CD4-positive, alpha-beta T cell (primary cell): ENCODE data around the gene IMPDH2. TPM values are rescaled to one million over a fixed set of nuclear protein-coding genes. Genes with fewer than 3 reads are reported as not detected.
A peak's percentile ranks its signal among the peaks of the same experiment; 100 is the strongest.

Experiments used
- ATAC-seq: fragments of 200-7000 bp; cut with Tn5 transposase; one replicate; pipeline ENCODE4 v1.10.0; 2022; ENCODE audit warnings: mild to moderate bottlenecking; ENCODE audit not compliant: poor library complexity
- CTCF ChIA-PET: fragments of 350-600 bp; sonication (Branson Sonifier 250); formaldehyde crosslinking; loops from one replicate; lab custom pipeline; 2021; ENCODE audit warnings: antibody characterized with exemption, inconsistent platforms; lab: Charles Lee
- POLR2A ChIA-PET: fragments of 350-600 bp; sonication (Branson Sonifier 250); formaldehyde crosslinking; loops from one replicate; lab custom pipeline; 2021; ENCODE audit warnings: antibody characterized with exemption, inconsistent platforms; lab: Charles Lee
- DNase-seq, 14 experiments: peaks; one replicate each; pipeline ENCODE4 v3.0.0-alpha.2; 2013 to 2020; ENCODE audit warnings: mixed read lengths in 2 of 14
- H3K27ac ChIP-seq, 2 donors: one replicate each; pipeline versions ENCODE4 v1.5.1 to v1.7.0; 2013; ENCODE audit warnings: low read length in 2 of 2, low read depth in 1 of 2, mild to moderate bottlenecking in 1 of 2
- H3K27me3 ChIP-seq, 2 experiments: 1 replicate in 1 of 2; 2 replicates in 1 of 2; pipeline versions ENCODE4 v1.6.1 to v1.7.0; 2013; ENCODE audit warnings: low read length in 2 of 2, control low read depth in 1 of 2, mild to moderate bottlenecking in 1 of 2, moderate library complexity in 1 of 2; ENCODE audit not compliant: insufficient read depth in 2 of 2, control insufficient read depth in 1 of 2
- H3K36me3 ChIP-seq: one replicate; pipeline ENCODE4 v1.6.1; 2013; ENCODE audit warnings: low read length, control low read depth; ENCODE audit not compliant: insufficient read depth
- H3K4me1 ChIP-seq: one replicate; pipeline ENCODE4 v1.6.1; 2013; ENCODE audit warnings: low read length, control low read depth; ENCODE audit not compliant: insufficient read depth
- H3K4me3 ChIP-seq: one replicate; pipeline ENCODE4 v1.5.1; 2013; ENCODE audit warnings: mild to moderate bottlenecking, low read length, moderate library complexity
- H3K9me3 ChIP-seq, 2 experiments: 1 replicate in 1 of 2; 2 replicates in 1 of 2; pipeline versions ENCODE4 v1.6.1 to v1.7.0; 2013; ENCODE audit warnings: low read length in 2 of 2, mild to moderate bottlenecking in 2 of 2, control low read depth in 1 of 2, moderate library complexity in 1 of 2; ENCODE audit not compliant: control insufficient read depth in 1 of 2, insufficient read depth in 1 of 2
- H3K27ac Mint-ChIP-seq: one replicate; pipeline ENCODE4 v1.8.0; 2020; ENCODE audit warnings: mixed read lengths
- H3K27me3 Mint-ChIP-seq: one replicate; pipeline ENCODE4 v1.8.0; 2021; ENCODE audit warnings: mixed read lengths
- H3K36me3 Mint-ChIP-seq: one replicate; pipeline ENCODE4 v1.8.0; 2021; ENCODE audit warnings: low read depth, mixed read lengths
- H3K4me1 Mint-ChIP-seq: one replicate; pipeline ENCODE4 v1.8.0; 2021; ENCODE audit warnings: low read depth, mixed read lengths
- H3K4me3 Mint-ChIP-seq: one replicate; pipeline ENCODE4 v1.8.0; 2020; ENCODE audit warnings: mild to moderate bottlenecking, mixed read lengths
- H3K9me3 Mint-ChIP-seq: one replicate; pipeline ENCODE4 v1.8.0; 2020; ENCODE audit warnings: mixed read lengths
- intact Hi-C, 2 experiments: fragments of 100-400 bp; cut with DNase I in 1 of 2; cut with micrococcal nuclease in 1 of 2; formaldehyde crosslinking; loops; one replicate each; pipeline versions ENCODE4 v1.15.1 to v1.9.0; 2023 to 2025; cut with DNase I, micrococcal nuclease
- total RNA-seq, 174 experiments: library from RNA in 2 of 174; stranded (reverse) in 2 of 174; gene quantifications; one replicate each; pipeline ENCODE4 v1.2.3 and lab custom pipeline; 2021 to 2026
- TF ChIP-seq, protein P1 (sequence below): fragments of 200-600 bp; IDR thresholded peaks from one replicate; pipeline ENCODE4 v1.8.0; 2022; ENCODE audit warnings: antibody characterized with exemption, mild to moderate bottlenecking

The IMPDH2 gene
- total RNA-seq, 2 experiments from 2014 or later: 133 to 135 TPM

- Mint-ChIP-seq H3K4me1 (peaks cover 15% of the 10 kb centered on the region), H3K27ac (peak overlapping the region; percentile 93), H3K36me3 (peaks cover 79% of the 10 kb centered on the region), H3K4me3 (no peak overlapping the region), H3K27me3 (no peaks in the 10 kb centered on the region), H3K9me3 (no peaks in the 10 kb centered on the region)
- TF ChIP-seq, protein P1, sequence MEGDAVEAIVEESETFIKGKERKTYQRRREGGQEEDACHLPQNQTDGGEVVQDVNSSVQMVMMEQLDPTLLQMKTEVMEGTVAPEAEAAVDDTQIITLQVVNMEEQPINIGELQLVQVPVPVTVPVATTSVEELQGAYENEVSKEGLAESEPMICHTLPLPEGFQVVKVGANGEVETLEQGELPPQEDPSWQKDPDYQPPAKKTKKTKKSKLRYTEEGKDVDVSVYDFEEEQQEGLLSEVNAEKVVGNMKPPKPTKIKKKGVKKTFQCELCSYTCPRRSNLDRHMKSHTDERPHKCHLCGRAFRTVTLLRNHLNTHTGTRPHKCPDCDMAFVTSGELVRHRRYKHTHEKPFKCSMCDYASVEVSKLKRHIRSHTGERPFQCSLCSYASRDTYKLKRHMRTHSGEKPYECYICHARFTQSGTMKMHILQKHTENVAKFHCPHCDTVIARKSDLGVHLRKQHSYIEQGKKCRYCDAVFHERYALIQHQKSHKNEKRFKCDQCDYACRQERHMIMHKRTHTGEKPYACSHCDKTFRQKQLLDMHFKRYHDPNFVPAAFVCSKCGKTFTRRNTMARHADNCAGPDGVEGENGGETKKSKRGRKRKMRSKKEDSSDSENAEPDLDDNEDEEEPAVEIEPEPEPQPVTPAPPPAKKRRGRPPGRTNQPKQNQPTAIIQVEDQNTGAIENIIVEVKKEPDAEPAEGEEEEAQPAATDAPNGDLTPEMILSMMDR: no peak
- intact Hi-C loops: loop anchor here in 1 of 2 experiments (5.0 kb wide), 1 partner anchor 135 kb away; the partner anchor contains the start of gene CCDC71
- peaks cover 70% of the 10 kb centered on the region for H3K36me3 ChIP-seq
- CTCF ChIA-PET: interaction anchor here (1.2 to 1.8 kb wide), 2 partner anchors 43 to 62 kb away, joined by 4 to 5 read pairs; partner anchors contain the start of genes P4HTM and QRICH1
- POLR2A ChIA-PET: interaction anchor here (2.5 kb wide), 1 partner anchor 61 kb away, joined by 10 read pairs; the partner anchor contains the start of gene QRICH1
- ATAC-seq: no peak
- no peaks in the 10 kb centered on the region for H3K9me3 ChIP-seq
- H3K4me1 ChIP-seq: peaks cover 18% of the 10 kb centered on the region
- no peak overlapping the region for H3K4me3 ChIP-seq
- H3K27ac ChIP-seq: no peak overlapping the region
- DNase-seq: no peak
- no peaks in the 10 kb centered on the region for H3K27me3 ChIP-seq
These were observed 3.6 kb upstream of the IMPDH2 start for GRCh38 chr3:49032646-49033304.

GRCh38 chr3:49030321-49030720 lies 1.1 kb upstream of the IMPDH2 start:
- peaks cover 27% of the 10 kb centered on the region for H3K4me1 Mint-ChIP-seq
- POLR2A ChIA-PET: interaction anchor here (0.9 to 2.5 kb wide), 4 partner anchors 9 to 63 kb away, joined by 3 to 10 read pairs (median 6); partner anchors contain the start of genes NDUFAF3, QRICH1 and WDR6
- peaks cover 27% of the 10 kb centered on the region for H3K4me1 ChIP-seq
- intact Hi-C loops: loop anchor here in 1 of 2 experiments (2.0 to 5.0 kb wide), 2 partner anchors 62 to 137 kb away; partner anchors contain the start of gene CCDC71
- peak overlapping the region; percentile 93 for H3K27ac Mint-ChIP-seq
- DNase-seq: no peak
- H3K36me3 ChIP-seq: peaks cover 69% of the 10 kb centered on the region
- H3K4me3 Mint-ChIP-seq: no peak overlapping the region
- H3K4me3 ChIP-seq: no peak overlapping the region
- H3K27me3 ChIP-seq: no peaks in the 10 kb centered on the region
- ATAC-seq: no peak
- H3K9me3 Mint-ChIP-seq: no peaks in the 10 kb centered on the region
- peaks cover 79% of the 10 kb centered on the region for H3K36me3 Mint-ChIP-seq
- TF ChIP-seq, protein P1: no peak
- CTCF ChIA-PET: interaction anchor here (2.1 kb wide), 1 partner anchor 8 kb away, joined by 15 read pairs; the partner anchor contains the start of gene NDUFAF3
- H3K27me3 Mint-ChIP-seq: no peaks in the 10 kb centered on the region
- no peaks in the 10 kb centered on the region for H3K9me3 ChIP-seq
- peak overlapping the region; percentile 87 to 94 for H3K27ac ChIP-seq

- H3K4me1 Mint-ChIP-seq: peaks cover 29% of the 10 kb centered on the region
- CTCF ChIA-PET: interaction anchor here (0.6 to 2.2 kb wide), 8 partner anchors 10 to 128 kb away, joined by 3 to 29 read pairs (median 6); partner anchors contain the start of genes P4HTM, QRICH1 and WDR6
- no peaks in the 10 kb centered on the region for H3K27me3 Mint-ChIP-seq
- ATAC-seq (no peak), DNase-seq (no peak)
- H3K27ac ChIP-seq: peak overlapping the region; percentile 87 to 94
- peak overlapping the region; percentile 82 for H3K4me3 ChIP-seq
- H3K27ac Mint-ChIP-seq: peak overlapping the region; percentile 93
- intact Hi-C loops: loop anchor here (1.0 to 10.0 kb wide), 6 partner anchors 8 to 905 kb away; partner anchors contain the start of genes APEH (in 1 of the 2), IP6K2 (in 1 of the 2) and WDR6 (in 1 of the 2)
- peaks cover 31% of the 10 kb centered on the region for H3K4me1 ChIP-seq
- TF ChIP-seq, protein P1: no peak
- H3K4me3 Mint-ChIP-seq: peak overlapping the region; percentile 88
- H3K36me3 Mint-ChIP-seq: peaks cover 79% of the 10 kb centered on the region
- POLR2A ChIA-PET: interaction anchor here (0.6 to 2.3 kb wide), 25 partner anchors 9 to 900 kb away, joined by 3 to 60 read pairs (median 4); partner anchors contain the start of genes ARIH2, DALRD3, IP6K2 and MON1A
- peaks cover 69% of the 10 kb centered on the region for H3K36me3 ChIP-seq
- H3K9me3 ChIP-seq: no peaks in the 10 kb centered on the region
- no peaks in the 10 kb centered on the region for H3K27me3 ChIP-seq
- no peaks in the 10 kb centered on the region for H3K9me3 Mint-ChIP-seq
These were observed 326 bp upstream of the IMPDH2 start for GRCh38 chr3:49029563-49029884.
